Kidney epithelial cell (primary cell): ENCODE results near the gene PDAP1. TPM values are rescaled to one million over a fixed set of nuclear protein-coding genes. Genes with fewer than 3 reads are reported as not detected.

Experiments
- DNase-seq: peaks from one replicate; pipeline ENCODE4 v3.0.0-alpha.2; 2010; ENCODE audit warnings: low read depth
- H3K27me3 ChIP-seq: 2 replicates; pipeline ENCODE4 v1.6.0; 2011; ENCODE audit warnings: low read length; ENCODE audit not compliant: control insufficient read depth, insufficient read depth
- H3K36me3 ChIP-seq: 2 replicates; pipeline ENCODE4 v1.5.1; 2011; ENCODE audit warnings: low read length; ENCODE audit not compliant: control insufficient read depth, insufficient read depth
- H3K4me3 ChIP-seq: 2 replicates; pipeline ENCODE4 v1.5.1; 2011; ENCODE audit warnings: low read depth, mild to moderate bottlenecking, control low read depth, low read length
- CTCF ChIP-seq: IDR thresholded peaks from 2 replicates; pipeline ENCODE4 v1.5.1; 2011; ENCODE audit warnings: mild to moderate bottlenecking, moderate library complexity, low read length, control low read depth, inconsistent platforms; ENCODE audit not compliant: insufficient read depth, poor library complexity, severe bottlenecking
- total RNA-seq: library from RNA; depleted of rRNA; stranded (reverse); fragments of >200 nt; gene quantifications from 2 replicates; pipeline ENCODE4 v1.2.3, GENCODE V29; 2015

Gene PDAP1
- total RNA-seq, 1 donor from 2014 or later: 133 TPM

- no peak for DNase-seq
Observed at GRCh38 chr7:99410635-99411034, 2.2 kb upstream of the PDAP1 start.

GRCh38 chr7:99409806-99410205 lies 1.4 kb upstream of the PDAP1 start:
- H3K36me3 ChIP-seq: peaks cover 3% of the 10 kb centered on the region
- H3K27me3 ChIP-seq: no peaks in the 10 kb centered on the region
- no peak for DNase-seq
- H3K4me3 ChIP-seq: peak overlapping the region; percentile 99
- no peak for TF ChIP-seq CTCF

More at GRCh38 chr7:99410635-99411034, 2.2 kb upstream of the PDAP1 start:
- no peak for TF ChIP-seq CTCF
- Histone ChIP-seq H3K4me3 (no peak overlapping the region), H3K36me3 (peaks cover 3% of the 10 kb centered on the region), H3K27me3 (no peaks in the 10 kb centered on the region)

- Histone ChIP-seq H3K36me3 (peaks cover 3% of the 10 kb centered on the region), H3K4me3 (peak overlapping the region; percentile 99), H3K27me3 (no peaks in the 10 kb centered on the region)
- no peak for TF ChIP-seq CTCF
- no peak for DNase-seq
Observed at GRCh38 chr7:99409192-99409572, 785 bp upstream of the PDAP1 start.

GRCh38 chr7:99407872-99408378 lies 472 bp downstream of the PDAP1 start:
- DNase-seq: no peak
- H3K4me3 ChIP-seq: peak overlapping the region; percentile 99
- H3K27me3 ChIP-seq: no peaks in the 10 kb centered on the region
- TF ChIP-seq CTCF: no peak
- peaks cover 2% of the 10 kb centered on the region for H3K36me3 ChIP-seq

- no peak for TF ChIP-seq CTCF
Observed at GRCh38 chr7:99406557-99406956, 1.8 kb downstream of the PDAP1 start.

GRCh38 chr7:99404977-99405320 lies 3.4 kb downstream of the PDAP1 start:
- H3K36me3 ChIP-seq: peaks cover 3% of the 10 kb centered on the region
- H3K27me3 ChIP-seq: no peaks in the 10 kb centered on the region
- no peak for TF ChIP-seq CTCF
- no peak for DNase-seq
- no peak overlapping the region for H3K4me3 ChIP-seq

More at GRCh38 chr7:99406557-99406956, 1.8 kb downstream of the PDAP1 start:
- H3K27me3 ChIP-seq: no peaks in the 10 kb centered on the region
- no peak for DNase-seq
- H3K4me3 ChIP-seq: no peak overlapping the region
- peaks cover 3% of the 10 kb centered on the region for H3K36me3 ChIP-seq
